Uterus (tissue), 2 donors: ENCODE data around the gene TIPARP.

Source experiments
- CTCF ChIP-seq, 4 experiments: fragments of 200-600 bp in 2 of 4; fragments of 450-650 bp in 2 of 4; sonication (generic) in 2 of 4; IDR thresholded peaks; one replicate each; pipeline ENCODE4 v1.5.1; 2016 to 2019; ENCODE audit warnings: antibody characterized with exemption in 4 of 4, mild to moderate bottlenecking in 2 of 4, moderate library complexity in 1 of 4
- POLR2A ChIP-seq, 2 donors: fragments of 450-650 bp; IDR thresholded peaks; one replicate each; pipeline ENCODE4 v1.6.1; 2016; ENCODE audit warnings: antibody characterized with exemption in 2 of 2, mild to moderate bottlenecking in 1 of 2, moderate library complexity in 1 of 2

GRCh38 chr3:156716105-156716862 lies 41.9 kb downstream of the TIPARP start:
- TF ChIP-seq CTCF (IDR thresholded peaks at IDR 0.05) (no peak), POLR2A (IDR thresholded peaks at IDR 0.05) (no peak)
